ENCODE data around the gene NMB. TPM values are rescaled to one million over a fixed set of nuclear protein-coding genes. Genes with fewer than 3 reads are reported as not detected.

NMB gene
- total and polyA plus RNA-seq, 2 donors from 2014 or later, result 11.8 to 19.7 TPM

GRCh38 chr15:84653910-84654688 is 3.9 kb downstream of the NMB start, which contains the start of gene WDR73:
Gene WDR73, minus strand, starts transcription at chr15:84654283. Its CDS starts 9 bp downstream, at chr15:84654274.
- Histone ChIP-seq H3K9me3 (ENCODE audit: control insufficient read depth in 2 of 3, insufficient read depth in 1 of 3, low read length in 3 of 3) (no peaks in the 10 kb centered on the region), H3K27me3 (ENCODE audit: control insufficient read depth, insufficient read depth, low read length) (no peaks in the 10 kb centered on the region), H3K9ac (ENCODE audit: low read length in 3 of 3) (peak within 1 kb of the TSS; percentile 96 to 97 (median 97)), H3K27ac (ENCODE audit: low read depth in 2 of 2, low read length in 2 of 2) (peak within 1 kb of the TSS; percentile 78 to 93), H3K4me1 (ENCODE audit: control insufficient read depth in 2 of 3, insufficient read depth in 2 of 3, low read depth in 1 of 3, low read length in 3 of 3) (peaks cover 0 to 35% (median 11%) of the 10 kb centered on the region in 3 donors), H3K36me3 (ENCODE audit: control insufficient read depth in 2 of 3, insufficient read depth in 3 of 3, low read length in 3 of 3) (peaks cover 4 to 18% (median 12%) of the 10 kb centered on the region in 3 donors), H3K4me3 (ENCODE audit: low read length in 3 of 3) (peak within 1 kb of the TSS; percentile 97 to 99 (median 99))
- peak; percentile 97 to 99 (median 99) for DNase-seq
- intact Hi-C loops (cut with DNase I), result no loop called here
- FAIRE-seq, result no peak
- TF ChIP-seq CTCF (IDR thresholded peaks at IDR 0.05; ENCODE audit: borderline replicate concordance, extremely low read depth, insufficient read depth), result no peak

- no peak for FAIRE-seq
- DNase-seq, result no peak
- peak overlapping the region; percentile 94 to 97 (median 96) for H3K9ac ChIP-seq (ENCODE audit: low read length in 3 of 3)
- H3K27me3 ChIP-seq (ENCODE audit: control insufficient read depth, insufficient read depth, low read length), result no peaks in the 10 kb centered on the region
- peaks cover 0 to 31% (median 11%) of the 10 kb centered on the region in 3 donors for H3K4me1 ChIP-seq (ENCODE audit: control insufficient read depth in 2 of 3, insufficient read depth in 2 of 3, low read depth in 1 of 3, low read length in 3 of 3)
- no peaks in the 10 kb centered on the region for H3K9me3 ChIP-seq (ENCODE audit: control insufficient read depth in 2 of 3, insufficient read depth in 1 of 3, low read length in 3 of 3)
- H3K36me3 ChIP-seq (ENCODE audit: control insufficient read depth in 2 of 3, insufficient read depth in 3 of 3, low read length in 3 of 3), result peaks cover 4 to 23% (median 18%) of the 10 kb centered on the region in 3 donors
- H3K4me3 ChIP-seq (ENCODE audit: low read length in 3 of 3), result peak overlapping the region; percentile 97 to 99 (median 99)
- H3K27ac ChIP-seq (ENCODE audit: low read depth in 2 of 2, low read length in 2 of 2), result peak overlapping the region; percentile 78 to 93
- no peak for TF ChIP-seq CTCF (IDR thresholded peaks at IDR 0.05; ENCODE audit: borderline replicate concordance, extremely low read depth, insufficient read depth)
- intact Hi-C loops (cut with DNase I), result no loop called here
Observed at GRCh38 chr15:84653584-84653909, 4.5 kb downstream of the NMB start.

- no peak for DNase-seq
- no peaks in the 10 kb centered on the region for H3K27me3 ChIP-seq (ENCODE audit: control insufficient read depth, insufficient read depth, low read length)
- no peak for TF ChIP-seq CTCF (IDR thresholded peaks at IDR 0.05; ENCODE audit: borderline replicate concordance, extremely low read depth, insufficient read depth)
- H3K27ac ChIP-seq (ENCODE audit: low read depth in 2 of 2, low read length in 2 of 2), result no peak overlapping the region
- H3K4me1 ChIP-seq (ENCODE audit: control insufficient read depth in 2 of 3, insufficient read depth in 2 of 3, low read depth in 1 of 3, low read length in 3 of 3), result peaks cover 0 to 21% (median 5%) of the 10 kb centered on the region in 3 donors
- intact Hi-C loops (cut with DNase I), result no loop called here
- H3K36me3 ChIP-seq (ENCODE audit: control insufficient read depth in 2 of 3, insufficient read depth in 3 of 3, low read length in 3 of 3), result peaks cover 7 to 56% (median 45%) of the 10 kb centered on the region in 3 donors
- H3K4me3 ChIP-seq (ENCODE audit: low read length in 3 of 3), result no peak overlapping the region
- no peaks in the 10 kb centered on the region for H3K9me3 ChIP-seq (ENCODE audit: control insufficient read depth in 2 of 3, insufficient read depth in 1 of 3, low read length in 3 of 3)
- FAIRE-seq, result no peak
- no peak overlapping the region for H3K9ac ChIP-seq (ENCODE audit: low read length in 3 of 3)
Observed at GRCh38 chr15:84649706-84650105, 8.3 kb downstream of the NMB start.

All from kidney (tissue), 14 donors.